Thymus (tissue), 11 donors: ENCODE data around the gene TMEM120A. TPM values are rescaled to one million over a fixed set of nuclear protein-coding genes. Genes with fewer than 3 reads are reported as not detected.

Source experiments
- DNase-seq, 9 donors: peaks; one replicate each; pipeline ENCODE4 v3.0.0-alpha.2; 2013; ENCODE audit warnings: low spot score in 9 of 9, low read depth in 6 of 9, missing footprints in 1 of 9
- H3K27ac ChIP-seq, 2 donors: one replicate each; pipeline ENCODE4 v1.5.1; 2013; ENCODE audit warnings: control low read depth in 1 of 2, low read depth in 1 of 2, low read length in 1 of 2, mild to moderate bottlenecking in 1 of 2, moderate library complexity in 1 of 2
- H3K27me3 ChIP-seq, 2 donors: one replicate each; pipeline ENCODE4 v1.5.1; 2013; ENCODE audit warnings: low read length in 1 of 2; ENCODE audit not compliant: control insufficient read depth in 2 of 2, insufficient read depth in 1 of 2
- H3K36me3 ChIP-seq, 2 donors: one replicate each; pipeline ENCODE4 v1.5.1; 2013; ENCODE audit warnings: low read length in 1 of 2, mild to moderate bottlenecking in 1 of 2, moderate library complexity in 1 of 2; ENCODE audit not compliant: control insufficient read depth in 2 of 2, insufficient read depth in 2 of 2
- H3K4me1 ChIP-seq, 2 donors: one replicate each; pipeline ENCODE4 v1.5.1; 2013; ENCODE audit warnings: low read length in 2 of 2; ENCODE audit not compliant: control insufficient read depth in 2 of 2, insufficient read depth in 2 of 2
- H3K4me3 ChIP-seq, 2 donors: one replicate each; pipeline ENCODE4 v1.5.1; 2013; ENCODE audit warnings: low read length in 2 of 2, control low read depth in 1 of 2, mild to moderate bottlenecking in 1 of 2
- H3K9me3 ChIP-seq, 2 donors: one replicate each; pipeline ENCODE4 v1.5.1; 2013; ENCODE audit warnings: low read length in 1 of 2, mild to moderate bottlenecking in 1 of 2; ENCODE audit not compliant: control insufficient read depth in 2 of 2, insufficient read depth in 1 of 2
- WGBS: extraction: QIAGEN DNeasy Blood & Tissue Kit; methylation state at CpG from one replicate; pipeline ENCODE4 v1.1.7; 2013; 5-methylcytosine and 5-hydroxymethylcytosine counted together
- polyA plus RNA-seq: library from polyadenylated mRNA; stranded (reverse); fragments of 200-250 nt; gene quantifications from one replicate; pipeline ENCODE4 v1.2.3, GENCODE V29; 2013
- total RNA-seq: library from RNA; stranded (reverse); fragments of 120-200 nt; gene quantifications from one replicate; pipeline ENCODE4 v1.2.4, GENCODE V29; 2013
- donor health status: healthy.

TMEM120A gene
- total and polyA plus RNA-seq, 2 donors = 6.8 to 48.8 TPM

DNA sequence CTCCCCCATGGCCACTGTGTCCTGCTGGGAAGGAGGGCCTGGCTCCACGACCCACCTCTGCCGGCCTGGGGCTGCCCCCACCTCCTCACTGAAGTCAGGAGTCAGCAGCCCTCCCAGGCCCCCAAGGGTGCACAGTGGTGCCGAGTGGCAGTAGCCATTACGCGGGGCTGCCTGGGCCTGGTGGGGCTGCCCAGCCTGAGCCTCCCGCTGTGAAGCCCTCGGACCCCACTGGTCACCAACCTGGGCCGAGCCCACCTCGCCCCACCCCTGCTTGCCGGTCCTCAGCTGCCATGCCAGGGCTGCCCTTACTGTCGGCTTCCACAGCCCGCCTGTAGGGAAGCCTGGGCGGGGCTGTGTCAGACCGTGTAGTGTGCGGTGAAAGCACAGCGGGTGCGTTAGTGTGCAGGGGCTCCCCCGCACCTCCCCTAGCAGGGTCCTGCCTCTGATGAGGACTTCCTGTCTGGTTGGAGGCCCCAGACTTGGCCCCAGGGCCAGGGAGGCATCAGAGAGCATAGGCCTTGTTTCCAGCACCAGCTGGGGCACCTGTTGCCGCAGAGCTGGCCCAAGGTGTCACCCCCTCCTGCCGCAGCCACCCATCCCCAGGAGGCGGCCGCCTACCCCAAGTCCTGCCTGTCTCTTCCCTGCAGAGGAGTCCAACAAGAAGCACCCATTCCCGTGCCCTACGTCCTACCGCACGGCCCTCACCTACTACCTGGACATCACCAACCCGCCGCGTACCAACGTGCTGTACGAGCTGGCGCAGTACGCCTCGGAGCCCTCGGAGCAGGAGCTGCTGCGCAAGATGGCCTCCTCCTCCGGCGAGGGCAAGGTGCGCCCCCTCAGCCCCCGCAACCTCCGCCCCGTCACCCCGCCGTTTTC lies 10.0 kb downstream of the TMEM120A start:
- 94% methylated on average over 44 of the region's 44 CpGs for WGBS
- H3K4me1 ChIP-seq = peaks cover 0 to 3% of the 10 kb centered on the region in 2 donors
- H3K4me3 ChIP-seq = no peak overlapping the region
- no peak overlapping the region for H3K27ac ChIP-seq
- no peak for DNase-seq
- no peaks in the 10 kb centered on the region for H3K27me3 ChIP-seq
- peaks cover 74 to 88% of the 10 kb centered on the region in 2 donors for H3K36me3 ChIP-seq
- no peaks in the 10 kb centered on the region for H3K9me3 ChIP-seq

DNA sequence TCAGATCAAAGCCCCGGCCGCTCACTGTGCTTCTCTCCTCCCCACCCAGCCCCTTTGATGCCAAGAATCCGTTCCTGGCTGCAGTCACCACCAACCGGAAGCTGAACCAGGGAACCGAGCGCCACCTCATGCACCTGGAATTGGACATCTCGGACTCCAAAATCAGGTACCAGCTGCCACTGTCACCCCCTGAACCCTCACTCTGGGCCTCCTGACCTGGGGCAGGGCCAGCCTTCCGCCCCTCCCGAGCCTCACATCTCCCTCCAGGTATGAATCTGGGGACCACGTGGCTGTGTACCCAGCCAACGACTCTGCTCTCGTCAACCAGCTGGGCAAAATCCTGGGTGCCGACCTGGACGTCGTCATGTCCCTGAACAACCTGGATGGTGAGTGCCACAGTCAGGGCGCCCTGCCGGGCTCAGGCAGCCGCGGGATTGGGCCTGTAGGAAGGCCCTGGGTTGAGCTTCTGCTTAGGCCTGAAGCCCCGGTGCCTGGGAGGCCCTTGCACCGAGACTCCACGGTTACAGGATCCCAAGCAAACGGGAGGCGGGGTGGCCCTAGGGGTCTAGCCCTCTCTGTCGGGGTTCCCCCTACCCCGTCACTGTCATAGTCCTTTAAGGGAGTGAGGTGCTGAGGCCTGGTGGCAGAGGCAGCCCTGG lies 10.8 kb downstream of the TMEM120A start:
- no peak overlapping the region for H3K4me3 ChIP-seq
- H3K4me1 ChIP-seq = no peaks in the 10 kb centered on the region
- H3K36me3 ChIP-seq = peaks cover 78 to 94% of the 10 kb centered on the region in 2 donors
- H3K9me3 ChIP-seq = no peaks in the 10 kb centered on the region
- DNase-seq = no peak
- 98% methylated on average over 26 of the region's 26 CpGs for WGBS
- H3K27ac ChIP-seq = no peak overlapping the region
- no peaks in the 10 kb centered on the region for H3K27me3 ChIP-seq

GRCh38 chr7:75982306-75983064 lies 11.9 kb downstream of the TMEM120A start:
- no peak overlapping the region for H3K27ac ChIP-seq
- H3K36me3 ChIP-seq = peaks cover 72 to 90% of the 10 kb centered on the region in 2 donors
- no peak for DNase-seq
- no peaks in the 10 kb centered on the region for H3K27me3 ChIP-seq
- H3K9me3 ChIP-seq = no peaks in the 10 kb centered on the region
- H3K4me1 ChIP-seq = no peaks in the 10 kb centered on the region
- H3K4me3 ChIP-seq = no peak overlapping the region
- WGBS = 98% methylated on average over 22 of the region's 22 CpGs

- H3K4me1 ChIP-seq = no peaks in the 10 kb centered on the region
Observed at GRCh38 chr7:75981453-75982305, 12.7 kb downstream of the TMEM120A start.

GRCh38 chr7:75981203-75981452 lies 13.3 kb downstream of the TMEM120A start:
- Histone ChIP-seq H3K9me3 (no peaks in the 10 kb centered on the region), H3K4me1 (no peaks in the 10 kb centered on the region), H3K36me3 (peaks cover 62 to 84% of the 10 kb centered on the region in 2 donors), H3K27ac (no peak overlapping the region), H3K27me3 (no peaks in the 10 kb centered on the region), H3K4me3 (no peak overlapping the region)
- no peak for DNase-seq
- WGBS = 93% methylated on average over 12 of the region's 12 CpGs

More at GRCh38 chr7:75981453-75982305, 12.7 kb downstream of the TMEM120A start:
- no peaks in the 10 kb centered on the region for H3K27me3 ChIP-seq
- no peak overlapping the region for H3K27ac ChIP-seq
- DNase-seq = no peak
- H3K9me3 ChIP-seq = no peaks in the 10 kb centered on the region
- WGBS = 95% methylated on average over 38 of the region's 38 CpGs
- no peak overlapping the region for H3K4me3 ChIP-seq
- peaks cover 67 to 90% of the 10 kb centered on the region in 2 donors for H3K36me3 ChIP-seq

GRCh38 chr7:75980430-75981202 lies 13.8 kb downstream of the TMEM120A start:
- Histone ChIP-seq H3K27me3 (no peaks in the 10 kb centered on the region), H3K36me3 (peaks cover 62 to 79% of the 10 kb centered on the region in 2 donors), H3K9me3 (no peaks in the 10 kb centered on the region), H3K27ac (no peak overlapping the region), H3K4me3 (no peak overlapping the region), H3K4me1 (no peaks in the 10 kb centered on the region)
- 96% methylated on average over 29 of the region's 29 CpGs for WGBS
- DNase-seq = no peak

- H3K4me1 ChIP-seq = no peaks in the 10 kb centered on the region
- H3K36me3 ChIP-seq = peaks cover 55 to 72% of the 10 kb centered on the region in 2 donors
- H3K27ac ChIP-seq = no peak overlapping the region
- 96% methylated on average over 22 of the region's 22 CpGs for WGBS
- no peak overlapping the region for H3K4me3 ChIP-seq
- DNase-seq = no peak
- H3K27me3 ChIP-seq = no peaks in the 10 kb centered on the region
- no peaks in the 10 kb centered on the region for H3K9me3 ChIP-seq
Observed at GRCh38 chr7:75979759-75980429, 14.5 kb downstream of the TMEM120A start.

GRCh38 chr7:75977743-75978142 lies 16.7 kb downstream of the TMEM120A start:
- no peaks in the 10 kb centered on the region for H3K9me3 ChIP-seq
- no peak overlapping the region for H3K4me3 ChIP-seq
- no peaks in the 10 kb centered on the region for H3K4me1 ChIP-seq
- 93% methylated on average over 8 of the region's 8 CpGs for WGBS
- no peaks in the 10 kb centered on the region for H3K27me3 ChIP-seq
- no peak overlapping the region for H3K27ac ChIP-seq
- no peak for DNase-seq
- peaks cover 49 to 62% of the 10 kb centered on the region in 2 donors for H3K36me3 ChIP-seq
